ENCODE data around the gene JMJD1C.
A peak's percentile ranks its signal among the peaks of the same experiment; 100 is the strongest.

JMJD1C gene

DNA sequence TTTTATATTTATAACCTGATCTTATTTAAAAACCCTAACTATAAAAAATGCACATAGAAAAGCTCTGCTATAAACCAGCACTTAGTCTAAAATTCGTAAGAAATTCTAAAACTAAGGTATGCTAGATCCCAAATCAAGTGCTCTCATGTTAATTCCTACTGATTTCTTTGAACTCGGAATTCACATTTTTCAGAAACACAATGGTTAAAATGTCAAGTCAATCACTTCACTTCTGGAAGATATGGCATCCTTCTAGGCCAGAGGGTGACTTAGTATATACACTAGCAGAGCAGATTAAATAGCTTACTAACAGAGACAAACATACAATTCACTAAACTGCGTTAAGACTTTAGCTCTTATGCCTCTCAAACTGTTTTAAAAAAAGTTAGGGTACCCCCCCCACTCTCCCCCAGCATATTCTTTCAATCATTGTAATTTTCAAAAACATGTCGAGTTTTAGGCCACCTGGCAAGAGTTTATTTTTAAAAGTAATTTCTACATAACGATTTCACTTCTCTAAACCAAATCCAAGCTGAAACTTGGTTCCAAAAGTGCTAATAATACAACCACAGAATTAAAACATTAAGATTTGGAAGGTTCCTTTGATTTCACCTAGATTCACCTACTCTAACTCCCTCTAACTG, 203.2 kb downstream of the JMJD1C start:
- H3K4me3 ChIP-seq (ENCODE audit: low read depth in 1 of 2, low read length in 2 of 2), result no peak overlapping the region
- peak overlapping the region; percentile 14 for H3K27ac ChIP-seq (ENCODE audit: low read length)
- peaks cover 0 to 3% of the 10 kb centered on the region in 2 donors for H3K36me3 ChIP-seq (ENCODE audit: control insufficient read depth in 1 of 2, insufficient read depth in 2 of 2, low read length in 2 of 2)
- no peaks in the 10 kb centered on the region for H3K9me3 ChIP-seq (ENCODE audit: control insufficient read depth in 1 of 2, low read length in 2 of 2)
- H3K27me3 ChIP-seq (ENCODE audit: low read depth, low read length), result no peaks in the 10 kb centered on the region
- peaks cover 17 to 50% of the 10 kb centered on the region in 2 donors for H3K4me1 ChIP-seq (ENCODE audit: control insufficient read depth in 1 of 2, insufficient read depth in 2 of 2, low read length in 2 of 2)

DNA sequence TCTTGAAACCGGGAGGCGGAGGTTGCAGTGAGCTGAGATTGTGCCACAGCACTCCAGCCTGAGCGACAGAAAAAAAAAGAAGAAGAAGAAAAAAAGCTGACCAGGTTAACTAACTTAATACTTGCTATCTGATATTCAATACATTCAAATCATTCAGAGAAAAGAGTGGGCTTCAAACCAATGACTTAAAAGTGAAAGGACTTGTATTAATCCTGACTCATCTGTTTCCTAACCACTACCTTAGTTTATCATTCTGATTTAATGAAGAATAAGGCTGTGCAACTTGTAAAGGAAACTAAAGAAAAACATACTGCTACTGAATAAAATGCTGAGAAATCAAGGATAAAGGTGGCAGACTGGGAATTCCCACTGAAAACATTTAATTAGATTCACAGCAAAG, 204.3 kb downstream of the JMJD1C start:
- Histone ChIP-seq H3K36me3 (ENCODE audit: control insufficient read depth in 1 of 2, insufficient read depth in 2 of 2, low read length in 2 of 2) (no peaks in the 10 kb centered on the region), H3K4me1 (ENCODE audit: control insufficient read depth in 1 of 2, insufficient read depth in 2 of 2, low read length in 2 of 2) (peaks cover 17 to 61% of the 10 kb centered on the region in 2 donors), H3K27me3 (ENCODE audit: low read depth, low read length) (no peaks in the 10 kb centered on the region), H3K4me3 (ENCODE audit: low read depth in 1 of 2, low read length in 2 of 2) (no peak overlapping the region), H3K9me3 (ENCODE audit: control insufficient read depth in 1 of 2, low read length in 2 of 2) (no peaks in the 10 kb centered on the region), H3K27ac (ENCODE audit: low read length) (no peak overlapping the region)

DNA sequence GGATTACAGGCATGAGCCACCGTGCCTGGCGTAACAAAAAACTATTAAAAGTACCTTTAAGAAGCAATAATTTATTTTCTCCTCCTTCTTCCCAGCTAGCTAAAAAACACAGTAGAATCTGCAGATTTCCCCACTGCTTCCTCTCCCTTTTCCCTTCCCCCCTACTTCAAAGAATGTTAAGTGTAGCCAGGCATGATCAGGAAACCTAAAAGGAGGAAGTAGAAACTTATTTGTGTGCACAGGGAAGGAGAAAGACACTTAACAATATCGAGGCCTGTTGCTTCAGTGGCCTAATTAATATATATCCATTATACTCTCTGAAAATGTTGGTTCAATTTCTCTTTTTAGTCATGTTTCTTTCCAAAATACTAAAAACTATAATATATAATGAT, 204.9 kb downstream of the JMJD1C start:
- Histone ChIP-seq H3K27me3 (ENCODE audit: low read depth, low read length) (no peaks in the 10 kb centered on the region), H3K9me3 (ENCODE audit: control insufficient read depth in 1 of 2, low read length in 2 of 2) (no peaks in the 10 kb centered on the region), H3K27ac (ENCODE audit: low read length) (no peak overlapping the region), H3K4me1 (ENCODE audit: control insufficient read depth in 1 of 2, insufficient read depth in 2 of 2, low read length in 2 of 2) (peaks cover 17 to 67% of the 10 kb centered on the region in 2 donors), H3K4me3 (ENCODE audit: low read depth in 1 of 2, low read length in 2 of 2) (no peak overlapping the region), H3K36me3 (ENCODE audit: control insufficient read depth in 1 of 2, insufficient read depth in 2 of 2, low read length in 2 of 2) (no peaks in the 10 kb centered on the region)

DNA sequence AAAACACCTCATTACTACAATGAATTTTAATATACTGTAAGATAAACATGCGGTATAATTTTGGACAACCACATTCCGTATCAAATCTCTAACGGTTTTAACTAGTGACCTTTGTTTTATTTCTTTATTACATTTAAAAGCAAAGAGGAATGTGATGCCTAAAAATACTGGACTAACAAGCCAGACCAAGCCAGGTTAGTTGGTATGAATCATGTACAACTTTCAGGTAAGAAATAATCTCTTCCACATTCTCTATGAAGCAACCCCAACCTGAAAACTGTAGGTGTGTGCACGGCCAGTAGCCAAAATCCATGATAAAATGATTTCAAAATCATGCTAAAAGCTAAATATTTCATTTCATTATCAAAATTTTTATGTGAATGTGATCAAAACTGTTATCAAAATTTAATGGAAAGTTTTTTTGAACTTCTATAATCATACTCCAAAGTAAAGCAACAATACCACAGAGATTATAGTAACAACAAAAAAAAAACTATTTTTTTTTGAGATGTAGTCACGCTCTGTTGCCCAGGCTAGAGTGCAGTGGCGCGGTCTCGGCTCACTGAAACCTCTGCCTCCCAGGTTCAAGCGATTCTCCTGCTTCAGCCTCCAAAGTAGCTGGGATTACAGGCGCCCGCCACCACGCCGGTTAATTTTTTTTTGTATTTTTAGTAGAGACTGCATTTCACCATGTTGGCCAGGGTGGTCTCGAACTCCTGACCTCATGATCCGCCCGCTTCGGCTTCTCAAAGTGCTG, 205.5 kb downstream of the JMJD1C start:
- peaks cover 17 to 73% of the 10 kb centered on the region in 2 donors for H3K4me1 ChIP-seq (ENCODE audit: control insufficient read depth in 1 of 2, insufficient read depth in 2 of 2, low read length in 2 of 2)
- H3K9me3 ChIP-seq (ENCODE audit: control insufficient read depth in 1 of 2, low read length in 2 of 2), result no peaks in the 10 kb centered on the region
- no peak overlapping the region for H3K4me3 ChIP-seq (ENCODE audit: low read depth in 1 of 2, low read length in 2 of 2)
- H3K36me3 ChIP-seq (ENCODE audit: control insufficient read depth in 1 of 2, insufficient read depth in 2 of 2, low read length in 2 of 2), result no peaks in the 10 kb centered on the region
- no peaks in the 10 kb centered on the region for H3K27me3 ChIP-seq (ENCODE audit: low read depth, low read length)
- no peak overlapping the region for H3K27ac ChIP-seq (ENCODE audit: low read length)

DNA sequence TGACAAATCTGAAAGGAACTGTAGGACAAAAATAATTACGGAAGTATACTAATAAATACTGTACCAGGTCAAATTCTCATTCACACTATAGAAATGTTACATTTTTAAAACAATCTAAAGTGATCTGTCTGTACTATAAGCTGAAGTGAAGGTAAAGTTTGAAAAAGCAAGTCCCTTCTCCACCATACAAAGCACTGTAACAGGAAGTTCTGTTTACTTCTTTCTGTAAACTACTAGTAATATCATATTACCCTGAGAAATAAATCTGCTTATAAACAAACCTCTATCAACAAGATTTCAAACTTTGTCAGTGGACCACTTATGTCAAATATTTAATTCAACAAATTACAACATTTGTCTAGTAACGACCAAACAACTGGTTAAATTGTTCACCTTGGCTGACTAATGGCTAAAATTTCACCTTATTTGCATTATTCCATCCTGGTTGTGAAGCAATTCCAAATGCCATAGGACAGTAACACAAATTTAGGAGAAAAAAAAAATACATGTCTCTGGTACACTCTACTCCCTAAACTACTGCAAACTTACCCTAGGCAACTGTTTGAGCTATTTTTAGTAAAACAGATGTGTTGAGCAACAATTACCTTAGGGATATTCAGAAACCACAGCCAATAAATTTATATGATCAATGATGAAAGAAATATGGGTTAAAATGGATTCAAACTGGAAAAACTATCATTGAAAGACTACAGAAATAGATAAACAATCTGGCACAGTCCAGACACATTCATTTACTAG, 206.7 kb downstream of the JMJD1C start:
- Histone ChIP-seq H3K36me3 (ENCODE audit: control insufficient read depth in 1 of 2, insufficient read depth in 2 of 2, low read length in 2 of 2) (no peaks in the 10 kb centered on the region), H3K27me3 (ENCODE audit: low read depth, low read length) (no peaks in the 10 kb centered on the region), H3K9me3 (ENCODE audit: control insufficient read depth in 1 of 2, low read length in 2 of 2) (no peaks in the 10 kb centered on the region), H3K27ac (ENCODE audit: low read length) (no peak overlapping the region), H3K4me3 (ENCODE audit: low read depth in 1 of 2, low read length in 2 of 2) (no peak overlapping the region), H3K4me1 (ENCODE audit: control insufficient read depth in 1 of 2, insufficient read depth in 2 of 2, low read length in 2 of 2) (peaks cover 17 to 70% of the 10 kb centered on the region in 2 donors)

DNA sequence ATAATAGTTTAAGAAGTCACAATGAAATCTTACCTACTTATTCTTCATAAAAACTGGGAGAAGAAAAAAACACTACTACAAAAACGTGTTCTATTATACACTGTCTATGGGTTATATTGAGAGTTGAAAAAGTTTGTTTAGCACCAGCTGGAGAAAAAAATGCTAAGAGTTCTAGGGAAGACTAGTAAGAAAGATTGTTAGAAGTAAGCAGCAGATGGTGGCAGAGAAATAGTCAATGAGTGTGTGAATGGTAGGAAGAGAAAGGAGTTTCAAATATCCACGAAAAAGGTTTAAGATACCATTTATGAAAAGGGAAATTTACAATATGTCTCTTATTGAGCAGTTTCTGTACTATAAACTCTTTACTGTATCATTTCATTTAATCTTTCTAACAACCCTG, 208.0 kb downstream of the JMJD1C start:
- Histone ChIP-seq H3K4me3 (ENCODE audit: low read depth in 1 of 2, low read length in 2 of 2) (no peak overlapping the region), H3K27ac (ENCODE audit: low read length) (no peak overlapping the region), H3K4me1 (ENCODE audit: control insufficient read depth in 1 of 2, insufficient read depth in 2 of 2, low read length in 2 of 2) (peaks cover 15 to 68% of the 10 kb centered on the region in 2 donors), H3K36me3 (ENCODE audit: control insufficient read depth in 1 of 2, insufficient read depth in 2 of 2, low read length in 2 of 2) (no peaks in the 10 kb centered on the region), H3K27me3 (ENCODE audit: low read depth, low read length) (no peaks in the 10 kb centered on the region), H3K9me3 (ENCODE audit: control insufficient read depth in 1 of 2, low read length in 2 of 2) (no peaks in the 10 kb centered on the region)

DNA sequence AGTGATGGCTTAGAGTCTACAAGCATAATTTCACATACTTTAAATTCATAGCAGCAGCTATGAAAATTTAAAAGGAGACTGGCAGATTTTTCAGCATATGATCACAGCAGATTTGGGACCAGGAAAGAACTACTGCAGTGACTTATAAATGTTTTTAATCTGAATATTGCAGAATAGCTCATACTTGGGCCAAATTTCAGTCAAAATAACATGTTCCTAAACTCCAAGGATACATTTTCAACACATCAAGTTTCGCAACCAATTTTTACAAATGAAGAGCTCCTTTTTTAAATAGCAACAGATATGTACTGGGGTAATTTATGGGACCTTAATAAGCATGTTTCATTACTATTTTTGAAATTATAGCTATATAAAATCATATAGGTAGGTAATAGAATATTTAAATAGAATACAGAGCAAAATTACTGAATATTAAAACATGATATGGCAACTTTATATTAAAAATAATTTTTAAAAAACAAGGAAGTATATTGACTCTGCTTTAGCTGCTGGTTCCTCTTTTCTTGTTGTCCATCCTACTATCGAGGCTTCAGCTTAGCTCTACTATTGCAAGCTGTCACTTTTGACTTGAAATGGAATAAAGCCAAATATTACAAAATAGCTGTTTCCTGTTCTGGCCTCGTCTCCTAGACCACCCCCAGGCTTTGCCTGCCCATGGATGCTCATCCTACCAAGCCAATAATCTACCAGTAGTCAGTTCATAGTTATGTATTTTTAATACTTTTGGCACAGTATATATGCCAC, 209.6 kb downstream of the JMJD1C start:
- no peaks in the 10 kb centered on the region for H3K9me3 ChIP-seq (ENCODE audit: control insufficient read depth in 1 of 2, low read length in 2 of 2)
- H3K27me3 ChIP-seq (ENCODE audit: low read depth, low read length), result no peaks in the 10 kb centered on the region
- no peaks in the 10 kb centered on the region for H3K36me3 ChIP-seq (ENCODE audit: control insufficient read depth in 1 of 2, insufficient read depth in 2 of 2, low read length in 2 of 2)
- no peak overlapping the region for H3K27ac ChIP-seq (ENCODE audit: low read length)
- H3K4me3 ChIP-seq (ENCODE audit: low read depth in 1 of 2, low read length in 2 of 2), result no peak overlapping the region
- peaks cover 10 to 60% of the 10 kb centered on the region in 2 donors for H3K4me1 ChIP-seq (ENCODE audit: control insufficient read depth in 1 of 2, insufficient read depth in 2 of 2, low read length in 2 of 2)

DNA sequence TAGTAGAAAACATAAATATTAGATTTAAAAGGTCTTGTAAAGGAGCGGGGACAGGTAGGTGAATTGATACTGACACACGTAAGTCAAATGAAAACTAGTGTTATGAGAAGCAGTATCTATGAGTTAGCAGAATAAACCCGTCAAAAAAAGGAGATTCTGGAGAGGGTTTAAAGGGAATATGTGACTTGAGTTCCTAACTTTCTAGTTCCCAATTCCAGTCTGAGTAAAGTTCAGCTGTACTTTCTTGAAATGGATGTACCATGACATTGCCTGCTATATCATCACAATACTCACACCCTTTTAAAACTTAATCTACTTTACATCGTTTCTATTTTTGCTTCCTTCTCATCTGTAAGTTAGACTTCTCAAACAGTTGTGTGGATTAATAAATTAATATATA, 210.5 kb downstream of the JMJD1C start:
- no peaks in the 10 kb centered on the region for H3K9me3 ChIP-seq (ENCODE audit: control insufficient read depth in 1 of 2, low read length in 2 of 2)
- H3K27ac ChIP-seq (ENCODE audit: low read length), result no peak overlapping the region
- no peaks in the 10 kb centered on the region for H3K36me3 ChIP-seq (ENCODE audit: control insufficient read depth in 1 of 2, insufficient read depth in 2 of 2, low read length in 2 of 2)
- H3K4me1 ChIP-seq (ENCODE audit: control insufficient read depth in 1 of 2, insufficient read depth in 2 of 2, low read length in 2 of 2), result peaks cover 10 to 60% of the 10 kb centered on the region in 2 donors
- no peak overlapping the region for H3K4me3 ChIP-seq (ENCODE audit: low read depth in 1 of 2, low read length in 2 of 2)
- H3K27me3 ChIP-seq (ENCODE audit: low read depth, low read length), result no peaks in the 10 kb centered on the region

DNA sequence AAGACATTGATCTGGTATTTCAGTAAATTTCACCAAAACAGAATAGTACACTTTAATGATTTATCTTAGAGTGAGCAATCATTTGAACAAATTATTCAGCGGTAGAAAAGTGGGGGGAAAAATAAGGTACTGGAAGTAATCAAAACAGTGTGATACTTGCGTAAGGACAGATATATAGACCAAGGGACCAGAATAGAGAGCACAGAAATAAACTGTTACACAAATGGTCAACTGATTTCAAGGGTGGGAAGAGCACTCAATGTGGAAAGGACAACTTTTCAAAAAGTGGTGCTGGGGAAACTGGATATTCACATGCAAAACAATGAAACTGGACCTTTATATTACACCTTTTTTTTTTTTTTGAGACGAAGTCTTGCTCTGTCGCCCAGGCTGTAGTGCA, 212.7 kb downstream of the JMJD1C start:
- Histone ChIP-seq H3K27ac (ENCODE audit: low read length) (no peak overlapping the region), H3K4me1 (ENCODE audit: control insufficient read depth in 1 of 2, insufficient read depth in 2 of 2, low read length in 2 of 2) (peaks cover 0 to 42% of the 10 kb centered on the region in 2 donors), H3K4me3 (ENCODE audit: low read depth in 1 of 2, low read length in 2 of 2) (no peak overlapping the region), H3K36me3 (ENCODE audit: control insufficient read depth in 1 of 2, insufficient read depth in 2 of 2, low read length in 2 of 2) (no peaks in the 10 kb centered on the region), H3K9me3 (ENCODE audit: control insufficient read depth in 1 of 2, low read length in 2 of 2) (no peaks in the 10 kb centered on the region), H3K27me3 (ENCODE audit: low read depth, low read length) (no peaks in the 10 kb centered on the region)

DNA sequence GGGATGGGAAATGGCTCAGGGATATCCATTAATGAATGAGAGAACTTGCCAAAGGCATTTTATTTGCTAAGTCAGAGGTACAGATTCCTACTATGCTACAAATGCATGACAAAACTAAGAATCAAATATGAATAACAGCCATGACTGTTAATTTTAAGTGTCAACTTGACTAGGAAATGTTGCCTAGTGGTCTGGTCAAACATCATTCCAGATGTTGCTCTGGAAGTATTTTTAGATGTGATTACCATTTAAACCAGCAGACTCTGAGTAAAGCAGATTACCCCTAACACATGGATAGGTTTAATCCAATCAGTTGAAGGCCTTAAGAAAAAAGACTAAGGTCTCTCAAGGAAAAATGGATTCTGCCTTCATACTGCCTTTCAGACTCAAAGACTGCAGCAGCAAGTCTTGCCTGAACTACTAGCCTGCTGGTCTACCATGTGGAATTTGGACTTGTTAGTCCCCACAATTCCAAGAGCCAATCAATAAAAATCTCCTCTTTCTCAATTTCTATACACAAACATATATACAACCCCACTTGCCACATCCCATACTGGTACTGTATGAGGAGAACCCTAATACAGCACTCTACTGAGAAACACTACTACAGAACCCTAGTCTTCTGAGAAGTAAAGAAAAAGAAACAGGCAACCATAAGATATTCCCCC, 213.5 kb downstream of the JMJD1C start:
- no peaks in the 10 kb centered on the region for H3K36me3 ChIP-seq (ENCODE audit: control insufficient read depth in 1 of 2, insufficient read depth in 2 of 2, low read length in 2 of 2)
- peaks cover 0 to 34% of the 10 kb centered on the region in 2 donors for H3K4me1 ChIP-seq (ENCODE audit: control insufficient read depth in 1 of 2, insufficient read depth in 2 of 2, low read length in 2 of 2)
- H3K4me3 ChIP-seq (ENCODE audit: low read depth in 1 of 2, low read length in 2 of 2), result no peak overlapping the region
- H3K27me3 ChIP-seq (ENCODE audit: low read depth, low read length), result no peaks in the 10 kb centered on the region
- H3K9me3 ChIP-seq (ENCODE audit: control insufficient read depth in 1 of 2, low read length in 2 of 2), result no peaks in the 10 kb centered on the region
- H3K27ac ChIP-seq (ENCODE audit: low read length), result no peak overlapping the region

Measured in muscle layer of duodenum (tissue), 2 donors.